Activated CD4-positive, alpha-beta memory T cell treated with anti-CD3 and anti-CD28 coated beads for 36 hours (primary cell): ENCODE results near the gene CEP78. TPM values are rescaled to one million over a fixed set of nuclear protein-coding genes. Genes with fewer than 3 reads are reported as not detected.
"Not testable (repeated sequence)": the region's sequence is repeated elsewhere in the genome, so short reads cannot be mapped to it uniquely, and the experiment has no call there.

Source experiments
- CTCF ChIA-PET: fragments of 350-600 bp; sonication (Branson Sonifier 250); formaldehyde crosslinking; loops from one replicate; lab custom pipeline; 2021; ENCODE audit warnings: antibody characterized with exemption, inconsistent platforms; lab: Charles Lee
- POLR2A ChIA-PET: fragments of 350-600 bp; sonication (Branson Sonifier 250); formaldehyde crosslinking; loops from one replicate; lab custom pipeline; 2021; ENCODE audit warnings: antibody characterized with exemption; lab: Charles Lee
- DNase-seq: peaks from one replicate; pipeline ENCODE4 v3.0.0-alpha.2; 2020
- H3K27ac Mint-ChIP-seq: one replicate; pipeline ENCODE4 v1.8.0; 2021; ENCODE audit warnings: mixed read lengths
- H3K27me3 Mint-ChIP-seq: one replicate; pipeline ENCODE4 v1.8.0; 2021; ENCODE audit warnings: mixed read lengths
- H3K36me3 Mint-ChIP-seq: one replicate; pipeline ENCODE4 v1.8.0; 2021; ENCODE audit warnings: mixed read lengths
- H3K4me1 Mint-ChIP-seq: one replicate; pipeline ENCODE4 v1.8.0; 2021; ENCODE audit warnings: low read depth, mixed read lengths
- H3K4me3 Mint-ChIP-seq: one replicate; pipeline ENCODE4 v1.8.0; 2021; ENCODE audit warnings: mild to moderate bottlenecking, mixed read lengths
- H3K9me3 Mint-ChIP-seq: one replicate; pipeline ENCODE4 v1.8.0; 2021; ENCODE audit warnings: mixed read lengths
- intact Hi-C: fragments of 100-400 bp; cut with micrococcal nuclease; formaldehyde crosslinking; loops from one replicate; pipeline ENCODE4 v1.15.1; 2023
- total RNA-seq, 2 experiments: library from RNA; stranded (reverse); gene quantifications; one replicate each; pipeline ENCODE4 v1.2.3, GENCODE V29; 2021

The CEP78 gene
- 10 to 100 TPM; 40.1 to 42.2 TPM for total RNA-seq

GRCh38 chr9:78235762-78236550 lies at the start of gene CEP78:
Gene CEP78, plus strand, starts transcription at chr9:78236075. Its CDS starts 276 bp downstream, at chr9:78236351.
- ChIA-PET CTCF (interaction anchor here (1.1 to 1.4 kb wide), 2 partner anchors 21 to 120 kb away, joined by 3 to 5 read pairs; no protein-coding TSS in a partner anchor), POLR2A (interaction anchor here (0.6 to 2.3 kb wide), 4 partner anchors 11 to 1336 kb away, joined by 3 to 19 read pairs (median 4); partner anchors contain the start of genes PSAT1 and TLE4)
- H3K36me3 Mint-ChIP-seq: peaks cover 15% of the 10 kb centered on the region
- peaks cover 31% of the 10 kb centered on the region for H3K4me1 Mint-ChIP-seq
- H3K4me3 Mint-ChIP-seq: peak within 1 kb of the TSS; percentile 94
- intact Hi-C loops: loop anchor here (1.0 to 10.0 kb wide), 4 partner anchors 35 to 1061 kb away; partner anchors contain the start of genes GNAQ, PSAT1 and VPS13A
- peak; percentile 93 for DNase-seq
- H3K27ac Mint-ChIP-seq: peak within 1 kb of the TSS; percentile 91
- no peaks in the 10 kb centered on the region for H3K9me3 Mint-ChIP-seq
- no peaks in the 10 kb centered on the region for H3K27me3 Mint-ChIP-seq

- POLR2A ChIA-PET: no interaction called here
- CTCF ChIA-PET: no interaction called here
- Mint-ChIP-seq H3K4me1 (no peaks in the 10 kb centered on the region), H3K27me3 (no peaks in the 10 kb centered on the region), H3K9me3 (no peaks in the 10 kb centered on the region), H3K4me3 (no peak overlapping the region), H3K36me3 (no peaks in the 10 kb centered on the region), H3K27ac (no peak overlapping the region)
- intact Hi-C loops: no loop called here
- DNase-seq: no peak
Observed at GRCh38 chr9:78187763-78188484, 48.0 kb upstream of the CEP78 start.

GRCh38 chr9:78188594-78188993 lies 47.3 kb upstream of the CEP78 start:
- CTCF ChIA-PET: no interaction called here

GRCh38 chr9:78189001-78189400 lies 46.9 kb upstream of the CEP78 start:
- Mint-ChIP-seq H3K27me3 (no peaks in the 10 kb centered on the region), H3K9me3 (no peaks in the 10 kb centered on the region), H3K27ac (no peak overlapping the region), H3K4me1 (no peaks in the 10 kb centered on the region), H3K36me3 (no peaks in the 10 kb centered on the region), H3K4me3 (no peak overlapping the region)
- intact Hi-C loops: no loop called here
- no peak for DNase-seq
- CTCF ChIA-PET: no interaction called here
- POLR2A ChIA-PET: no interaction called here

More at GRCh38 chr9:78188594-78188993, 47.3 kb upstream of the CEP78 start:
- Mint-ChIP-seq H3K36me3 (no peaks in the 10 kb centered on the region), H3K9me3 (no peaks in the 10 kb centered on the region), H3K4me3 (no peak overlapping the region), H3K4me1 (no peaks in the 10 kb centered on the region), H3K27me3 (no peaks in the 10 kb centered on the region), H3K27ac (no peak overlapping the region)
- intact Hi-C loops: no loop called here
- POLR2A ChIA-PET: no interaction called here
- DNase-seq: no peak

GRCh38 chr9:78189461-78189860 lies 46.4 kb upstream of the CEP78 start:
- CTCF ChIA-PET: no interaction called here
- Mint-ChIP-seq H3K9me3 (no peaks in the 10 kb centered on the region), H3K4me1 (no peaks in the 10 kb centered on the region), H3K4me3 (no peak overlapping the region), H3K27ac (no peak overlapping the region), H3K27me3 (no peaks in the 10 kb centered on the region), H3K36me3 (no peaks in the 10 kb centered on the region)
- intact Hi-C loops: no loop called here
- POLR2A ChIA-PET: no interaction called here
- DNase-seq: no peak

GRCh38 chr9:78191931-78192330 lies 43.9 kb upstream of the CEP78 start:
- Mint-ChIP-seq H3K9me3 (peaks cover 3% of the 10 kb centered on the region), H3K4me3 (no peak overlapping the region), H3K27me3 (no peaks in the 10 kb centered on the region), H3K36me3 (peaks cover 3% of the 10 kb centered on the region), H3K27ac (no peak overlapping the region), H3K4me1 (no peaks in the 10 kb centered on the region)
- ChIA-PET POLR2A (interaction anchor here (1.6 kb wide), 1 partner anchor 9 kb away, joined by 4 read pairs; no protein-coding TSS in a partner anchor), CTCF (no interaction called here)
- no peak for DNase-seq
- intact Hi-C loops: no loop called here

- Mint-ChIP-seq H3K27ac (no peak overlapping the region), H3K4me1 (peaks cover 11% of the 10 kb centered on the region), H3K9me3 (peaks cover 14% of the 10 kb centered on the region), H3K27me3 (no peaks in the 10 kb centered on the region), H3K36me3 (peaks cover 17% of the 10 kb centered on the region), H3K4me3 (no peak overlapping the region)
- intact Hi-C loops: no loop called here
- ChIA-PET POLR2A (no interaction called here), CTCF (no interaction called here)
- no peak for DNase-seq
Observed at GRCh38 chr9:78196258-78196657, 39.6 kb upstream of the CEP78 start.

- ChIA-PET CTCF (interaction anchor here (0.9 to 1.5 kb wide), 3 partner anchors 10 to 166 kb away, joined by 3 to 7 read pairs (median 5); no protein-coding TSS in a partner anchor), POLR2A (interaction anchor here (0.8 to 0.9 kb wide), 2 partner anchors 10 to 95 kb away, joined by 3 to 4 read pairs; partner anchors contain the start of gene PSAT1)
- peaks cover 21% of the 10 kb centered on the region for H3K4me1 Mint-ChIP-seq
- peak; percentile 85 for DNase-seq
- H3K27ac Mint-ChIP-seq: peak overlapping the region; percentile 50
- peaks cover 52% of the 10 kb centered on the region for H3K9me3 Mint-ChIP-seq
- intact Hi-C loops: loop anchor here (2.0 kb wide), 1 partner anchor 36 kb away; the partner anchor contains the start of gene CEP78
- peak overlapping the region; percentile 24 for H3K4me3 Mint-ChIP-seq
- not testable (repeated sequence) for H3K27me3 Mint-ChIP-seq
- peaks cover 38% of the 10 kb centered on the region for H3K36me3 Mint-ChIP-seq
Observed at GRCh38 chr9:78201158-78201777, 34.6 kb upstream of the CEP78 start.

- Mint-ChIP-seq H3K4me1 (peaks cover 32% of the 10 kb centered on the region), H3K9me3 (peaks cover 49% of the 10 kb centered on the region), H3K27me3 (no peaks in the 10 kb centered on the region), H3K27ac (no peak overlapping the region), H3K36me3 (peaks cover 15% of the 10 kb centered on the region), H3K4me3 (no peak overlapping the region)
- intact Hi-C loops: no loop called here
- ChIA-PET POLR2A (interaction anchor here (0.6 kb wide), 1 partner anchor 28 kb away, joined by 3 read pairs; no protein-coding TSS in a partner anchor), CTCF (no interaction called here)
- DNase-seq: no peak
Observed at GRCh38 chr9:78207319-78207718, 28.6 kb upstream of the CEP78 start.

- POLR2A ChIA-PET: interaction anchor here (0.6 kb wide), 1 partner anchor 27 kb away, joined by 3 read pairs; no protein-coding TSS in a partner anchor
- CTCF ChIA-PET: no interaction called here
- peaks cover 10% of the 10 kb centered on the region for H3K36me3 Mint-ChIP-seq
Observed at GRCh38 chr9:78207901-78208300, 28.0 kb upstream of the CEP78 start.

GRCh38 chr9:78209127-78209526 lies 26.7 kb upstream of the CEP78 start:
- CTCF ChIA-PET: interaction anchor here (0.7 kb wide), 1 partner anchor 160 kb away, joined by 3 read pairs; no protein-coding TSS in a partner anchor
- H3K4me1 Mint-ChIP-seq: peaks cover 45% of the 10 kb centered on the region
- H3K27me3 Mint-ChIP-seq: no peaks in the 10 kb centered on the region
- DNase-seq: no peak
- no peak overlapping the region for H3K4me3 Mint-ChIP-seq
- no peak overlapping the region for H3K27ac Mint-ChIP-seq
- POLR2A ChIA-PET: no interaction called here
- intact Hi-C loops: no loop called here
- H3K36me3 Mint-ChIP-seq: peaks cover 5% of the 10 kb centered on the region
- H3K9me3 Mint-ChIP-seq: peaks cover 32% of the 10 kb centered on the region

More at GRCh38 chr9:78207901-78208300, 28.0 kb upstream of the CEP78 start:
- no peak overlapping the region for H3K27ac Mint-ChIP-seq
- H3K4me3 Mint-ChIP-seq: no peak overlapping the region
- no peak for DNase-seq
- no peaks in the 10 kb centered on the region for H3K27me3 Mint-ChIP-seq
- peaks cover 38% of the 10 kb centered on the region for H3K4me1 Mint-ChIP-seq
- intact Hi-C loops: no loop called here
- peaks cover 43% of the 10 kb centered on the region for H3K9me3 Mint-ChIP-seq
